T-cell (primary cell): ENCODE data around the gene PNPLA5. TPM values are rescaled to one million over a fixed set of nuclear protein-coding genes. Genes with fewer than 3 reads are reported as not detected.

Source experiments
- ATAC-seq, 4 experiments: fragments of 200-7000 bp in 3 of 4; fragments of 150-1000 bp in 1 of 4; cut with Tn5 transposase; replicated peaks in 1 of 4; 1 replicate in 3 of 4; 2 replicates in 1 of 4; pipeline ENCODE4 v1.10.0; 2021; ENCODE audit warnings: moderate library complexity in 3 of 4, mild to moderate bottlenecking in 2 of 4, moderate number of reproducible peaks in 1 of 4
- CTCF ChIA-PET, 2 donors: fragments of 300-600 bp; sonication (Branson Sonifier 250); formaldehyde crosslinking; loops; one replicate each; lab custom pipeline; 2022; ENCODE audit warnings: antibody characterized with exemption in 2 of 2; lab: Charles Lee
- POLR2A ChIA-PET, 2 donors: fragments of 300-600 bp; sonication (Branson Sonifier 250); formaldehyde crosslinking; loops; one replicate each; lab custom pipeline; 2022; ENCODE audit warnings: antibody characterized with exemption in 2 of 2; lab: Charles Lee
- DNase-seq, 35 experiments: peaks; one replicate each; pipeline versions ENCODE4 v3.0.0 to v3.0.0-alpha.2; 2013 to 2023
- H3K27ac ChIP-seq: one replicate; pipeline ENCODE4 v1.5.1; 2013; ENCODE audit warnings: low read length
- H3K27me3 ChIP-seq, 2 experiments: replicated peaks in 1 of 2; 1 replicate in 1 of 2; 2 replicates in 1 of 2; pipeline versions ENCODE4 v1.6.1 to v1.7.0; 2013; ENCODE audit warnings: low read length in 1 of 2, mixed read lengths in 1 of 2; ENCODE audit not compliant: control insufficient read depth in 2 of 2, insufficient read depth in 2 of 2; ENCODE audit errors: extremely low read depth in 1 of 2
- H3K36me3 ChIP-seq, 2 donors: 1 replicate in 1 of 2; 2 replicates in 1 of 2; pipeline versions ENCODE4 v1.6.1 to v1.7.0; 2013; ENCODE audit warnings: low read length in 1 of 2; ENCODE audit not compliant: control insufficient read depth in 2 of 2, insufficient read depth in 1 of 2; ENCODE audit errors: extremely low read depth in 1 of 2
- H3K4me1 ChIP-seq, 2 experiments: 1 replicate in 1 of 2; 2 replicates in 1 of 2; pipeline versions ENCODE4 v1.6.1 to v1.7.0; 2013; ENCODE audit warnings: low read length in 2 of 2, mixed read lengths in 1 of 2; ENCODE audit not compliant: insufficient read depth in 2 of 2, control insufficient read depth in 1 of 2; ENCODE audit errors: extremely low read depth in 1 of 2
- H3K4me3 ChIP-seq, 2 donors: 1 replicate in 1 of 2; 2 replicates in 1 of 2; pipeline versions ENCODE4 v1.5.1 to v1.7.0; 2013; ENCODE audit warnings: mild to moderate bottlenecking in 2 of 2, low read length in 1 of 2, moderate library complexity in 1 of 2; ENCODE audit not compliant: control insufficient read depth in 1 of 2; ENCODE audit errors: extremely low read depth in 1 of 2
- H3K9me3 ChIP-seq: 2 replicates; pipeline ENCODE4 v1.7.0; 2013
- H3K27ac Mint-ChIP-seq, 2 donors: one replicate each; pipeline ENCODE4 v1.8.0; 2020 to 2021; ENCODE audit warnings: mild to moderate bottlenecking in 2 of 2, mixed read lengths in 2 of 2
- H3K27me3 Mint-ChIP-seq, 2 donors: one replicate each; pipeline ENCODE4 v1.8.0; 2021 to 2022; ENCODE audit warnings: mixed read lengths in 2 of 2
- H3K36me3 Mint-ChIP-seq: one replicate; pipeline ENCODE4 v1.8.0; 2021; ENCODE audit warnings: mixed read lengths
- H3K4me1 Mint-ChIP-seq, 3 donors: one replicate each; pipeline ENCODE4 v1.8.0; 2020 to 2022; ENCODE audit warnings: mixed read lengths in 3 of 3, mild to moderate bottlenecking in 1 of 3
- H3K4me3 Mint-ChIP-seq, 3 donors: one replicate each; pipeline ENCODE4 v1.8.0; 2020 to 2022; ENCODE audit warnings: mild to moderate bottlenecking in 3 of 3, mixed read lengths in 3 of 3, moderate library complexity in 3 of 3
- H3K9me3 Mint-ChIP-seq, 3 donors: one replicate each; pipeline ENCODE4 v1.8.0; 2020 to 2022; ENCODE audit warnings: mixed read lengths in 3 of 3
- WGBS: methylation state at CpG from one replicate; pipeline ENCODE4 v1.1.5; 2013; ENCODE audit warnings: missing lambda C conversion rate; ENCODE audit not compliant: insufficient coverage; 5-methylcytosine and 5-hydroxymethylcytosine counted together
- total RNA-seq, 35 experiments: library from RNA in 6 of 35; stranded (reverse) in 6 of 35; fragments of 120-200 nt in 1 of 35; gene quantifications; one replicate each; pipeline versions ENCODE4 v1.2.1 to v1.2.4 and lab custom pipeline; 2013 to 2026

The PNPLA5 gene
- total RNA-seq, 5 donors from 2014 or later (not counting 1 experiment from before 2014, with no cell fraction given), result not detected

GRCh38 chr22:43854786-43855271, 37.0 kb downstream of the PNPLA5 start:
- no peak overlapping the region for H3K27ac Mint-ChIP-seq
- ChIA-PET POLR2A (no interaction called here), CTCF (no interaction called here)
- H3K4me3 ChIP-seq, result no peak overlapping the region
- DNase-seq (no peak), ATAC-seq (no peak)
- no peaks in the 10 kb centered on the region for H3K36me3 Mint-ChIP-seq
- no peak overlapping the region for H3K4me3 Mint-ChIP-seq
- 94% methylated on average over 10 of the region's 13 CpGs for WGBS
- no peaks in the 10 kb centered on the region for H3K4me1 Mint-ChIP-seq
- H3K4me1 ChIP-seq, result no peaks in the 10 kb centered on the region
- no peak overlapping the region for H3K27ac ChIP-seq
- peaks cover 30 to 67% of the 10 kb centered on the region in 2 donors for H3K27me3 Mint-ChIP-seq
- H3K9me3 ChIP-seq, result no peaks in the 10 kb centered on the region
- peaks cover 0 to 62% of the 10 kb centered on the region in 2 experiments for H3K27me3 ChIP-seq
- peaks cover 3 to 12% (median 3%) of the 10 kb centered on the region in 3 donors for H3K9me3 Mint-ChIP-seq
- no peaks in the 10 kb centered on the region for H3K36me3 ChIP-seq

GRCh38 chr22:43854121-43854785, 37.6 kb downstream of the PNPLA5 start:
- POLR2A ChIA-PET, result no interaction called here
- Mint-ChIP-seq H3K27me3 (peaks cover 30 to 65% of the 10 kb centered on the region in 2 donors), H3K9me3 (peaks cover 3 to 12% (median 3%) of the 10 kb centered on the region in 3 donors), H3K4me1 (no peaks in the 10 kb centered on the region), H3K4me3 (no peak overlapping the region), H3K36me3 (no peaks in the 10 kb centered on the region), H3K27ac (no peak overlapping the region)
- DNase-seq (no peak), ATAC-seq (no peak)
- CTCF ChIA-PET, result no interaction called here
- 73% methylated on average over 11 of the region's 14 CpGs for WGBS
- H3K27ac ChIP-seq, result no peak overlapping the region
- no peaks in the 10 kb centered on the region for H3K9me3 ChIP-seq
- no peak overlapping the region for H3K4me3 ChIP-seq
- peaks cover 0 to 60% of the 10 kb centered on the region in 2 experiments for H3K27me3 ChIP-seq
- no peaks in the 10 kb centered on the region for H3K36me3 ChIP-seq
- no peaks in the 10 kb centered on the region for H3K4me1 ChIP-seq

DNA sequence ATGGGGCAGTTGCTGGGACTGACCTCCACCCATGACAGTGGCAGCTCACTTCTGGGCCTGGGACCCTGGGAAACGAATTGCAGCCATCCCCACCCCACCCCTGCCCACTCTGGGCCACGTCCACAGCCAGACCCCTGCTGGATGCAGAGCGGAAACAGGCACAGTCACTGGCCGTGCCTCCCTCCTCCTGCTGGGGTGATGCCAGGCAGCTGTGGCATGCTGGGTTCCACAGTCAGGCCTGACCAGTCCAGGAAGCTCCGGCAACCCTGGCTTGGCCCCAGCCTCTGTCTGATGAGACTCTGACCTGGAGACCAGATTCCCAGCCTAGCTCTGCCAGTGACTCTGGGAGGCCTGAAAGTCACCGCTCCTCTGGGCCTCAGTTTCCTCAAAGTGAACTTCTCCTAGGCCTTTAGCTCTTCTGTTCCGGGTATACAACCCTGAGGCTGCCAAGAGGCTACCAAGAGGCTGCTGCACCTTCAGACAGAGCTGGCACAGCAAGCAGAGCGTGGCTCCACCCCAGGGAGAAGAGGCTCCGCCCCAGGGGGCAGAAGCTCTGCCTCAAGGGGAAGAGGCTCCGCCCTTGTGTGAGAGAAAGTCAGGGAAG, 38.4 kb downstream of the PNPLA5 start:
- no peaks in the 10 kb centered on the region for H3K36me3 ChIP-seq
- ChIA-PET CTCF (no interaction called here), POLR2A (no interaction called here)
- no peak for ATAC-seq
- no peak overlapping the region for H3K27ac ChIP-seq
- no peak overlapping the region for H3K27ac Mint-ChIP-seq
- no peak overlapping the region for H3K4me3 Mint-ChIP-seq
- peaks cover 0 to 58% of the 10 kb centered on the region in 2 experiments for H3K27me3 ChIP-seq
- H3K4me3 ChIP-seq, result no peak overlapping the region
- H3K4me1 ChIP-seq, result no peaks in the 10 kb centered on the region
- H3K36me3 Mint-ChIP-seq, result no peaks in the 10 kb centered on the region
- no peaks in the 10 kb centered on the region for H3K9me3 ChIP-seq
- H3K9me3 Mint-ChIP-seq, result peaks cover 3 to 12% (median 3%) of the 10 kb centered on the region in 3 donors
- H3K27me3 Mint-ChIP-seq, result peaks cover 24 to 62% of the 10 kb centered on the region in 2 donors
- WGBS, result 59% methylated on average over 7 of the region's 10 CpGs
- DNase-seq, result peak in 1 of 35 experiments; percentile 0
- no peaks in the 10 kb centered on the region for H3K4me1 Mint-ChIP-seq

GRCh38 chr22:43852573-43853327, 39.1 kb downstream of the PNPLA5 start:
- no peak overlapping the region for H3K4me3 ChIP-seq
- peaks cover 3 to 12% (median 3%) of the 10 kb centered on the region in 3 donors for H3K9me3 Mint-ChIP-seq
- no peaks in the 10 kb centered on the region for H3K36me3 Mint-ChIP-seq
- H3K4me1 ChIP-seq, result no peaks in the 10 kb centered on the region
- ChIA-PET CTCF (no interaction called here), POLR2A (no interaction called here)
- DNase-seq (peak in 1 of 35 experiments; percentile 1), ATAC-seq (no peak)
- peaks cover 0 to 62% of the 10 kb centered on the region in 2 experiments for H3K27me3 ChIP-seq
- H3K9me3 ChIP-seq, result no peaks in the 10 kb centered on the region
- H3K4me3 Mint-ChIP-seq, result no peak overlapping the region
- no peak overlapping the region for H3K27ac Mint-ChIP-seq
- WGBS, result 61% methylated on average over 16 of the region's 19 CpGs
- H3K36me3 ChIP-seq, result no peaks in the 10 kb centered on the region
- H3K4me1 Mint-ChIP-seq, result no peaks in the 10 kb centered on the region
- peaks cover 23 to 58% of the 10 kb centered on the region in 2 donors for H3K27me3 Mint-ChIP-seq
- H3K27ac ChIP-seq, result no peak overlapping the region

GRCh38 chr22:43851979-43852307, 39.9 kb downstream of the PNPLA5 start:
- no peak for DNase-seq
- peaks cover 0 to 68% of the 10 kb centered on the region in 2 experiments for H3K27me3 ChIP-seq
- H3K27me3 Mint-ChIP-seq, result peaks cover 17 to 52% of the 10 kb centered on the region in 2 donors
- WGBS, result 43% methylated on average over 2 of the region's 3 CpGs
- no peaks in the 10 kb centered on the region for H3K4me1 Mint-ChIP-seq
- H3K27ac Mint-ChIP-seq, result no peak overlapping the region
- no peak overlapping the region for H3K4me3 Mint-ChIP-seq
- no peaks in the 10 kb centered on the region for H3K4me1 ChIP-seq
- no peak overlapping the region for H3K4me3 ChIP-seq
- ChIA-PET CTCF (no interaction called here), POLR2A (no interaction called here)
- no peaks in the 10 kb centered on the region for H3K36me3 Mint-ChIP-seq
- H3K9me3 Mint-ChIP-seq, result peaks cover 2 to 6% (median 2%) of the 10 kb centered on the region in 3 donors
- H3K27ac ChIP-seq, result no peak overlapping the region
- H3K9me3 ChIP-seq, result no peaks in the 10 kb centered on the region
- no peak for ATAC-seq
- no peaks in the 10 kb centered on the region for H3K36me3 ChIP-seq

DNA sequence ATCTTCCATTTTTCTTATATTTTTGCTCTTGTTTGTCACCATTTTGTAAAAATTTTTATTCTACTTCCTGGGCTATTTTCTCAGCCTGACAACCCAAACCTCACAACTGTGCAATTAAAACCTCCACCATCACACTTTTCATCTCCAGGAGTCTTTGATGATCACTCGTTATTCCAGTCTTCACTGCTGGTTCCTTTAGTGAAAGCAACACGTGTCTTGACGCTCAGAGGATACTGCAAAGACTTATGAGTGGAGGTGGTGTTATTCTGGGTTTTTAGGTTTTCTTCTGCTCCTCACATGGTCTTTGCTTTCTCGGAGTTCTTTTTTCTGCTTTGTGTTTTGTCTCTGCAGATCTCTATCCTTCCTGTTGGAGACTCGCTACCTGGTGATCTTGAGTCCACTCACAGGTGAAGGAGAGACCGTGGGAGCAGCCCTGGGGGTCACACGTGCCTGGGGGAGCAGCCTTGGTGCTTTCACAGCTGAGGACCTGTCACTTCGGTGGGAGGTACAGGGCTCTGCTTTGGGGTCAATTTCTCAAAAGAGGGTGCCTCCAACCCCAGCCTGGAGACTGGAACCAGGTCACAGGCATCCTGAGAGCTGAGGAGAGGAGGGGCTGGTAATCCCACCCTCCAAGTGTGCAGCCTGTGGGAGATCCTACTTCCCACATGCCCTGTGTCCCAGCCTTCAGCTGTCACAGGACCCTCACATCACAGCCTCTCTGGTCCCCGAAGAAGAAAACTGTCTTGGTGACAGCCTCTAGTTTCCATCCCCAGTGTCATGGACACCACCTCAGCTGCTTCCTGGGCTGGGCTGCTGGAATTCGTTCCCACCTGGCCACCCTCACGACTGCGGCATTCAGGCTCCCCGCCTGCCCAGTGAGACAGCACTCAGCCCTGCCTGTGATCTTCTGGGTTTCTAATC, 40.5 kb downstream of the PNPLA5 start:
- Mint-ChIP-seq H3K36me3 (no peaks in the 10 kb centered on the region), H3K9me3 (peaks cover 0 to 2% (median 0%) of the 10 kb centered on the region in 3 donors), H3K27ac (no peak overlapping the region), H3K27me3 (peaks cover 15 to 48% of the 10 kb centered on the region in 2 donors), H3K4me1 (no peaks in the 10 kb centered on the region), H3K4me3 (no peak overlapping the region)
- Histone ChIP-seq H3K4me1 (no peaks in the 10 kb centered on the region), H3K27ac (no peak overlapping the region), H3K4me3 (no peak overlapping the region), H3K36me3 (no peaks in the 10 kb centered on the region), H3K27me3 (peaks cover 0 to 70% of the 10 kb centered on the region in 2 experiments), H3K9me3 (no peaks in the 10 kb centered on the region)
- ChIA-PET CTCF (no interaction called here), POLR2A (no interaction called here)
- ATAC-seq, result no peak
- DNase-seq, result no peak
- WGBS, result 68% methylated on average over 9 of the region's 13 CpGs
